HepG2 (cell line): ENCODE measurements around the gene INHBC. TPM values are rescaled to one million over a fixed set of nuclear protein-coding genes. Genes with fewer than 3 reads are reported as not detected.

Source experiments
- ARID2 ChIP-seq: sonication (generic); formaldehyde crosslinking; IDR thresholded peaks from 2 replicates; pipeline ENCODE4 v1.8.1; 2022; ENCODE audit warnings: mild to moderate bottlenecking, missing genetic modification reagents, borderline replicate concordance
- FOXK1 ChIP-seq: sonication (generic); formaldehyde crosslinking; IDR thresholded peaks from 2 replicates; pipeline ENCODE4 v1.4.0; 2020; ENCODE audit warnings: low read depth, missing genetic modification reagents, borderline replicate concordance
- HMG20B ChIP-seq: conservative IDR thresholded peaks from 2 replicates; pipeline ENCODE4 v1.6.1; 2016; ENCODE audit warnings: missing genetic modification reagents, missing compliant biosample characterization
- HOXA5 ChIP-seq: sonication (generic); formaldehyde crosslinking; IDR thresholded peaks from 2 replicates; pipeline ENCODE4 v1.4.0; 2020; ENCODE audit warnings: missing genetic modification reagents
- MAFG ChIP-seq: sonication (generic); formaldehyde crosslinking; IDR thresholded peaks from 2 replicates; pipeline ENCODE4 v1.5.1; 2020; ENCODE audit warnings: mild to moderate bottlenecking, missing genetic modification reagents
- MED1 ChIP-seq: sonication (generic); formaldehyde crosslinking; IDR thresholded peaks from 2 replicates; pipeline ENCODE4 v1.4.0; 2020; ENCODE audit warnings: missing genetic modification reagents
- MEF2D ChIP-seq: sonication (generic); formaldehyde crosslinking; IDR thresholded peaks from 2 replicates; pipeline ENCODE4 v1.5.1; 2020; ENCODE audit warnings: mild to moderate bottlenecking, missing genetic modification reagents
- MYNN ChIP-seq: sonication (generic); formaldehyde crosslinking; IDR thresholded peaks from 2 replicates; pipeline ENCODE4 v1.4.0; 2020; ENCODE audit warnings: mild to moderate bottlenecking, low read depth, missing genetic modification reagents
- NR2F2 ChIP-seq: IDR thresholded peaks from 2 replicates; pipeline ENCODE4 v1.6.1; 2012; ENCODE audit warnings: low read depth, inconsistent platforms, borderline replicate concordance
- SP4 ChIP-seq: sonication (generic); formaldehyde crosslinking; IDR thresholded peaks from 2 replicates; pipeline ENCODE4 v1.8.1; 2023; ENCODE audit warnings: mild to moderate bottlenecking, missing genetic modification reagents
- TP53 ChIP-seq: sonication (generic); formaldehyde crosslinking; conservative IDR thresholded peaks from 2 replicates; pipeline ENCODE4 v1.4.0; 2020; ENCODE audit warnings: missing genetic modification reagents
- ZBTB8A ChIP-seq: sonication (generic); formaldehyde crosslinking; IDR thresholded peaks from 2 replicates; pipeline ENCODE4 v1.4.0; 2020; ENCODE audit warnings: mild to moderate bottlenecking, low read depth, missing genetic modification reagents, borderline replicate concordance
- ZFP62 ChIP-seq: sonication (generic); formaldehyde crosslinking; IDR thresholded peaks from 2 replicates; pipeline ENCODE4 v1.4.0; 2020; ENCODE audit warnings: missing genetic modification reagents
- ZMAT3 ChIP-seq: sonication (generic); formaldehyde crosslinking; conservative IDR thresholded peaks from 2 replicates; pipeline ENCODE4 v1.7.0; 2021; ENCODE audit warnings: missing genetic modification reagents
- ZNF20 ChIP-seq: sonication (generic); formaldehyde crosslinking; IDR thresholded peaks from 2 replicates; pipeline ENCODE4 v1.4.0; 2020; ENCODE audit warnings: mild to moderate bottlenecking, moderate library complexity, missing genetic modification reagents
- ZNF337 ChIP-seq: sonication (generic); formaldehyde crosslinking; IDR thresholded peaks from 2 replicates; pipeline ENCODE4 v1.5.1; 2020; ENCODE audit warnings: missing genetic modification reagents, low read depth, mild to moderate bottlenecking, borderline replicate concordance
- ZNF605 ChIP-seq: sonication (generic); formaldehyde crosslinking; IDR thresholded peaks from 2 replicates; pipeline ENCODE4 v1.8.0; 2022; ENCODE audit warnings: mild to moderate bottlenecking, missing genetic modification reagents
- ZNF614 ChIP-seq: IDR thresholded peaks from 2 replicates; pipeline ENCODE4 v1.6.1; 2018; ENCODE audit warnings: missing biosample characterization, missing genetic modification reagents, inconsistent platforms, borderline replicate concordance
- ZSCAN31 ChIP-seq: sonication (generic); formaldehyde crosslinking; IDR thresholded peaks from 2 replicates; pipeline ENCODE4 v1.5.0; 2020; ENCODE audit warnings: low read depth, mild to moderate bottlenecking, missing genetic modification reagents
- polyA plus RNA-seq, 8 experiments: library from polyadenylated mRNA; depleted of rRNA in 3 of 8; stranded (reverse) in 7 of 8; unstranded in 1 of 8; fragments of >200 nt; fragmentation: Illumina TruSeq in 4 of 8; extraction: Trizol in 4 of 8; gene quantifications; 2 replicates each; pipeline versions ENCODE4 v1.2.1 to v1.2.3, GENCODE V29; 2011 to 2016; ENCODE audit warnings: low read depth in 4 of 8, missing spikeins in 1 of 8, mixed read lengths in 1 of 8; ENCODE audit not compliant: insufficient read depth in 1 of 8
- total RNA-seq, 5 experiments: library from RNA; depleted of rRNA; stranded (reverse); fragments of >200 nt; fragmentation: Illumina TruSeq; extraction: Trizol; gene quantifications; 2 replicates each; pipeline ENCODE4 v1.2.3, GENCODE V29; 2016; ENCODE audit warnings: low read depth in 1 of 5
- TF ChIP-seq, protein P1 (sequence below): sonication (generic); formaldehyde crosslinking; IDR thresholded peaks from 2 replicates; pipeline ENCODE4 v1.4.0; 2020; ENCODE audit warnings: missing genetic modification reagents
- TF ChIP-seq, protein P2 (sequence below): IDR thresholded peaks from 2 replicates; pipeline ENCODE4 v1.6.1; 2018; ENCODE audit warnings: missing genetic modification reagents
- TF ChIP-seq, protein P3 (sequence below): sonication (generic); formaldehyde crosslinking; IDR thresholded peaks from 2 replicates; pipeline ENCODE4 v1.8.0; 2022; ENCODE audit warnings: missing genetic modification reagents, mild to moderate bottlenecking, borderline replicate concordance
- TF ChIP-seq, protein P4 (sequence below): sonication (generic); formaldehyde crosslinking; IDR thresholded peaks from 2 replicates; pipeline ENCODE4 v1.9.0; 2021; ENCODE audit warnings: missing genetic modification reagents, borderline replicate concordance

INHBC gene
- total and polyA plus RNA-seq, 2 of the 13 experiments (the other 11 are each of a cell fraction or from before 2014, with no cell fraction given): 1.8 to 13.8 TPM

DNA sequence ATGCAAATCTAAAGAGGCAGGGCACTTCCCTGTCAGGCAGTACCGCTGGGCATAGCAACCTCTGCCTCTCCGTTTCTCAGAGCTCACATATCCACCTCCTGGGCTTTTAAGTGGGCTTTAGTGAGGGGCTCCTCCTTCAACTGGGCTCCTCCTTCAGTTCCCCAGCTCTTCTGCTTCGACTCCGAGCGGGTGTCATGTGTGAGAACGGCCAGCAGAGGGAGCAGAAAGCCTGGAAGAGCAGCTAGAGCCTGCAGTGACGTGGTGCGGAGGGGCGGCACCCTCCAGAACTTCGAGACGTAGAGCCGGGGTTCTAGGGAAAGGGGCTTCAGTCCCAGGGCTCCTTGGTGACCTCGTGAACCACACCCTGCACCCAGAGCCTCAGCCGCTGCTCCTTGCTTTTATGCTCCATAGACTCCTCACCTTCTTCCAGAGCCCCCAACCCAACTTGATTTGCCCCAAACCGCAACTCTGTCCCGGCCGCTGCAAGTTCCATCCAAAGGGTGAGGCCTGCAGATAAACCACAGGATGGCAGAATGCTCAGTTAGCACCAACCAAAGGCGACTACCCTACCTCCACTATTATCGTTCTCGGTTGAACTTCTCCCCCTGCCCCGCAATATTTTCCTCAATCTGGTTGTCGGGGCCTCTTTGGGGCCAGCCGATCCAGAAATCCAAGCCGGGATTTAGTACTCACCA is 24.6 kb downstream of the INHBC start (continued):
- TF ChIP-seq, protein P1, sequence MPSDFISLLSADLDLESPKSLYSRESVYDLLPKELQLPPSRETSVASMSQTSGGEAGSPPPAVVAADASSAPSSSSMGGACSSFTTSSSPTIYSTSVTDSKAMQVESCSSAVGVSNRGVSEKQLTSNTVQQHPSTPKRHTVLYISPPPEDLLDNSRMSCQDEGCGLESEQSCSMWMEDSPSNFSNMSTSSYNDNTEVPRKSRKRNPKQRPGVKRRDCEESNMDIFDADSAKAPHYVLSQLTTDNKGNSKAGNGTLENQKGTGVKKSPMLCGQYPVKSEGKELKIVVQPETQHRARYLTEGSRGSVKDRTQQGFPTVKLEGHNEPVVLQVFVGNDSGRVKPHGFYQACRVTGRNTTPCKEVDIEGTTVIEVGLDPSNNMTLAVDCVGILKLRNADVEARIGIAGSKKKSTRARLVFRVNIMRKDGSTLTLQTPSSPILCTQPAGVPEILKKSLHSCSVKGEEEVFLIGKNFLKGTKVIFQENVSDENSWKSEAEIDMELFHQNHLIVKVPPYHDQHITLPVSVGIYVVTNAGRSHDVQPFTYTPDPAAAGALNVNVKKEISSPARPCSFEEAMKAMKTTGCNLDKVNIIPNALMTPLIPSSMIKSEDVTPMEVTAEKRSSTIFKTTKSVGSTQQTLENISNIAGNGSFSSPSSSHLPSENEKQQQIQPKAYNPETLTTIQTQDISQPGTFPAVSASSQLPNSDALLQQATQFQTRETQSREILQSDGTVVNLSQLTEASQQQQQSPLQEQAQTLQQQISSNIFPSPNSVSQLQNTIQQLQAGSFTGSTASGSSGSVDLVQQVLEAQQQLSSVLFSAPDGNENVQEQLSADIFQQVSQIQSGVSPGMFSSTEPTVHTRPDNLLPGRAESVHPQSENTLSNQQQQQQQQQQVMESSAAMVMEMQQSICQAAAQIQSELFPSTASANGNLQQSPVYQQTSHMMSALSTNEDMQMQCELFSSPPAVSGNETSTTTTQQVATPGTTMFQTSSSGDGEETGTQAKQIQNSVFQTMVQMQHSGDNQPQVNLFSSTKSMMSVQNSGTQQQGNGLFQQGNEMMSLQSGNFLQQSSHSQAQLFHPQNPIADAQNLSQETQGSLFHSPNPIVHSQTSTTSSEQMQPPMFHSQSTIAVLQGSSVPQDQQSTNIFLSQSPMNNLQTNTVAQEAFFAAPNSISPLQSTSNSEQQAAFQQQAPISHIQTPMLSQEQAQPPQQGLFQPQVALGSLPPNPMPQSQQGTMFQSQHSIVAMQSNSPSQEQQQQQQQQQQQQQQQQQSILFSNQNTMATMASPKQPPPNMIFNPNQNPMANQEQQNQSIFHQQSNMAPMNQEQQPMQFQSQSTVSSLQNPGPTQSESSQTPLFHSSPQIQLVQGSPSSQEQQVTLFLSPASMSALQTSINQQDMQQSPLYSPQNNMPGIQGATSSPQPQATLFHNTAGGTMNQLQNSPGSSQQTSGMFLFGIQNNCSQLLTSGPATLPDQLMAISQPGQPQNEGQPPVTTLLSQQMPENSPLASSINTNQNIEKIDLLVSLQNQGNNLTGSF: no peak
- TF ChIP-seq NR2F2 (no peak), SP4 (peak; percentile 23; the same call in 1 of the 2 replicates), MED1 (CRISPR knock-in tag) (no peak), TP53 (CRISPR knock-in tag) (no peak), ARID2 (no peak), ZSCAN31 (no peak), ZNF337 (CRISPR knock-in tag) (no peak), ZNF20 (CRISPR knock-in tag) (no peak), ZNF605 (CRISPR knock-in tag) (peak; percentile 82; the same call in 1 of the 2 replicates), ZMAT3 (no peak), HMG20B (CRISPR knock-in tag) (no peak), MYNN (no peak), ZNF614 (CRISPR knock-in tag) (no peak), MAFG (no peak), ZBTB8A (no peak), ZFP62 (CRISPR knock-in tag) (no peak), HOXA5 (CRISPR knock-in tag) (no peak; the same call in 1 of the 2 replicates), MEF2D (CRISPR knock-in tag) (no peak), FOXK1 (no peak)
- TF ChIP-seq, protein P2, sequence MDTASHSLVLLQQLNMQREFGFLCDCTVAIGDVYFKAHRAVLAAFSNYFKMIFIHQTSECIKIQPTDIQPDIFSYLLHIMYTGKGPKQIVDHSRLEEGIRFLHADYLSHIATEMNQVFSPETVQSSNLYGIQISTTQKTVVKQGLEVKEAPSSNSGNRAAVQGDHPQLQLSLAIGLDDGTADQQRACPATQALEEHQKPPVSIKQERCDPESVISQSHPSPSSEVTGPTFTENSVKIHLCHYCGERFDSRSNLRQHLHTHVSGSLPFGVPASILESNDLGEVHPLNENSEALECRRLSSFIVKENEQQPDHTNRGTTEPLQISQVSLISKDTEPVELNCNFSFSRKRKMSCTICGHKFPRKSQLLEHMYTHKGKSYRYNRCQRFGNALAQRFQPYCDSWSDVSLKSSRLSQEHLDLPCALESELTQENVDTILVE (CRISPR knock-in tag): no peak
- TF ChIP-seq, protein P3, sequence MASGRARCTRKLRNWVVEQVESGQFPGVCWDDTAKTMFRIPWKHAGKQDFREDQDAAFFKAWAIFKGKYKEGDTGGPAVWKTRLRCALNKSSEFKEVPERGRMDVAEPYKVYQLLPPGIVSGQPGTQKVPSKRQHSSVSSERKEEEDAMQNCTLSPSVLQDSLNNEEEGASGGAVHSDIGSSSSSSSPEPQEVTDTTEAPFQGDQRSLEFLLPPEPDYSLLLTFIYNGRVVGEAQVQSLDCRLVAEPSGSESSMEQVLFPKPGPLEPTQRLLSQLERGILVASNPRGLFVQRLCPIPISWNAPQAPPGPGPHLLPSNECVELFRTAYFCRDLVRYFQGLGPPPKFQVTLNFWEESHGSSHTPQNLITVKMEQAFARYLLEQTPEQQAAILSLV: peak; percentile 57; the same call in 1 of the 2 replicates
- TF ChIP-seq, protein P4, sequence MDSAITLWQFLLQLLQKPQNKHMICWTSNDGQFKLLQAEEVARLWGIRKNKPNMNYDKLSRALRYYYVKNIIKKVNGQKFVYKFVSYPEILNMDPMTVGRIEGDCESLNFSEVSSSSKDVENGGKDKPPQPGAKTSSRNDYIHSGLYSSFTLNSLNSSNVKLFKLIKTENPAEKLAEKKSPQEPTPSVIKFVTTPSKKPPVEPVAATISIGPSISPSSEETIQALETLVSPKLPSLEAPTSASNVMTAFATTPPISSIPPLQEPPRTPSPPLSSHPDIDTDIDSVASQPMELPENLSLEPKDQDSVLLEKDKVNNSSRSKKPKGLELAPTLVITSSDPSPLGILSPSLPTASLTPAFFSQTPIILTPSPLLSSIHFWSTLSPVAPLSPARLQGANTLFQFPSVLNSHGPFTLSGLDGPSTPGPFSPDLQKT (CRISPR knock-in tag): no peak
